Suprapubic skin (tissue), 4 donors: ENCODE measurements around the gene CDH13. TPM values are rescaled to one million over a fixed set of nuclear protein-coding genes. Genes with fewer than 3 reads are reported as not detected.

ENCODE experiments used
- DNase-seq, 2 donors: peaks; one replicate each; pipeline ENCODE4 v3.0.0-alpha.2; 2019; ENCODE audit warnings: low spot score in 2 of 2
- H3K27ac ChIP-seq: fragments of 200-600 bp; sonication (generic); one replicate; pipeline ENCODE4 v1.5.1; 2019
- H3K27me3 ChIP-seq: fragments of 200-600 bp; sonication (generic); one replicate; pipeline ENCODE4 v1.5.1; 2019
- H3K36me3 ChIP-seq: fragments of 200-600 bp; sonication (generic); one replicate; pipeline ENCODE4 v1.5.1; 2019
- H3K4me1 ChIP-seq: fragments of 200-600 bp; sonication (generic); one replicate; pipeline ENCODE4 v1.5.1; 2019
- H3K4me3 ChIP-seq: fragments of 200-600 bp; sonication (generic); one replicate; pipeline ENCODE4 v1.5.1; 2019; ENCODE audit warnings: mild to moderate bottlenecking
- H3K9me3 ChIP-seq: fragments of 200-600 bp; sonication (generic); one replicate; pipeline ENCODE4 v1.5.1; 2019
- EP300 ChIP-seq: sonication (generic); formaldehyde crosslinking; IDR thresholded peaks from one replicate; pipeline ENCODE4 v1.6.1; 2017; ENCODE audit warnings: antibody characterized with exemption
- POLR2A ChIP-seq, 2 donors: fragments of 450-650 bp; IDR thresholded peaks; one replicate each; pipeline ENCODE4 v1.6.1; 2017; ENCODE audit warnings: antibody characterized with exemption in 2 of 2, mild to moderate bottlenecking in 2 of 2, moderate library complexity in 2 of 2
- POLR2AphosphoS5 ChIP-seq, 3 donors: sonication (generic); formaldehyde crosslinking; IDR thresholded peaks; one replicate each; pipeline ENCODE4 v1.6.1; 2017; ENCODE audit warnings: antibody characterized with exemption in 3 of 3
- WGBS: methylation state at CpG from one replicate; pipeline ENCODE4 v1.1.5; 2018; 5-methylcytosine and 5-hydroxymethylcytosine counted together
- total RNA-seq, 4 donors: library from RNA; depleted of rRNA; stranded (reverse); fragments of >200 nt; gene quantifications; one replicate each; pipeline ENCODE4 v1.1.0, GENCODE V29; 2016
- TF ChIP-seq, protein P1 (sequence below), 2 donors: fragments of 200-600 bp in 1 of 2; fragments of 450-650 bp in 1 of 2; sonication (generic) in 1 of 2; IDR thresholded peaks; one replicate each; pipeline ENCODE4 v1.5.1; 2016 to 2019; ENCODE audit warnings: antibody characterized with exemption in 2 of 2, mild to moderate bottlenecking in 1 of 2, moderate library complexity in 1 of 2

The CDH13 gene
- total RNA-seq, 4 donors from 2014 or later, result 90.4 to 176 (median 139) TPM

DNA sequence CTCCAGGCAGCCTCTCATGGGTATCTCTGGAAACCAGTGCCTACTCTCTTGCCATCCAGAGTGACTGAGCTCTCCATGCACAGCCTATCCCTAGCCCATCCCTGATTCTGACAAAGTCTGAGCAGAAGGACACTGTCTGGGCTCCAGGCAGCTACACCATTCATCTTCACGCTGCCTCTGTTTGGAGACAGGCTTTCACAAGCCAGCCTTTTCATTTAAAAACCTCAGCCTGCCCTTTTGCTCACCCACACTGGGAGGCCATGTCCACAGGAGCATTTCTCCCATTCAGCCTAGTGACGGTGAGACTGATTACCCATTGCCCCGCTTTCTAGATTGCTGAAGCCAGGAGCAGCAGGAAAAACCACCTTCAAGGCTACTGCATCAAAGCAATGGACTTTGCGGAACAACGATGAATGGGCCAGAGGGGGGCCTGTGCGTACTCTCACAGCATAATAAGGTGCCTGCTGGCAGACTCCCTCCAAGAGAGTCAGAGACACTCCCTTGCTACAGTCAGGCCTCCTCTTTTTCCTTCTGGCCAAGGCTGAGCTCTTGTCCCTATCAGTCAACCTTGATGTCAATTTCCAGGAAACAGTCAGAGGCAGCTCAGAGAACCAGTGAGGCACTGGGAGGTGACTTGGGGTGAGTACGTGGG lies 24.7 kb upstream of the CDH13 start:
- Histone ChIP-seq H3K27ac (no peak overlapping the region), H3K9me3 (no peaks in the 10 kb centered on the region), H3K4me3 (no peak overlapping the region), H3K36me3 (no peaks in the 10 kb centered on the region), H3K4me1 (no peaks in the 10 kb centered on the region), H3K27me3 (no peaks in the 10 kb centered on the region)
- TF ChIP-seq POLR2A (IDR thresholded peaks at IDR 0.05), result no peak
- TF ChIP-seq EP300, result no peak
- no peak for TF ChIP-seq POLR2AphosphoS5 (IDR thresholded peaks at IDR 0.05)
- TF ChIP-seq, protein P1, sequence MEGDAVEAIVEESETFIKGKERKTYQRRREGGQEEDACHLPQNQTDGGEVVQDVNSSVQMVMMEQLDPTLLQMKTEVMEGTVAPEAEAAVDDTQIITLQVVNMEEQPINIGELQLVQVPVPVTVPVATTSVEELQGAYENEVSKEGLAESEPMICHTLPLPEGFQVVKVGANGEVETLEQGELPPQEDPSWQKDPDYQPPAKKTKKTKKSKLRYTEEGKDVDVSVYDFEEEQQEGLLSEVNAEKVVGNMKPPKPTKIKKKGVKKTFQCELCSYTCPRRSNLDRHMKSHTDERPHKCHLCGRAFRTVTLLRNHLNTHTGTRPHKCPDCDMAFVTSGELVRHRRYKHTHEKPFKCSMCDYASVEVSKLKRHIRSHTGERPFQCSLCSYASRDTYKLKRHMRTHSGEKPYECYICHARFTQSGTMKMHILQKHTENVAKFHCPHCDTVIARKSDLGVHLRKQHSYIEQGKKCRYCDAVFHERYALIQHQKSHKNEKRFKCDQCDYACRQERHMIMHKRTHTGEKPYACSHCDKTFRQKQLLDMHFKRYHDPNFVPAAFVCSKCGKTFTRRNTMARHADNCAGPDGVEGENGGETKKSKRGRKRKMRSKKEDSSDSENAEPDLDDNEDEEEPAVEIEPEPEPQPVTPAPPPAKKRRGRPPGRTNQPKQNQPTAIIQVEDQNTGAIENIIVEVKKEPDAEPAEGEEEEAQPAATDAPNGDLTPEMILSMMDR (IDR thresholded peaks at IDR 0.05), result no peak
- WGBS, result 86% methylated on average over 7 of the region's 7 CpGs
- DNase-seq, result no peak

DNA sequence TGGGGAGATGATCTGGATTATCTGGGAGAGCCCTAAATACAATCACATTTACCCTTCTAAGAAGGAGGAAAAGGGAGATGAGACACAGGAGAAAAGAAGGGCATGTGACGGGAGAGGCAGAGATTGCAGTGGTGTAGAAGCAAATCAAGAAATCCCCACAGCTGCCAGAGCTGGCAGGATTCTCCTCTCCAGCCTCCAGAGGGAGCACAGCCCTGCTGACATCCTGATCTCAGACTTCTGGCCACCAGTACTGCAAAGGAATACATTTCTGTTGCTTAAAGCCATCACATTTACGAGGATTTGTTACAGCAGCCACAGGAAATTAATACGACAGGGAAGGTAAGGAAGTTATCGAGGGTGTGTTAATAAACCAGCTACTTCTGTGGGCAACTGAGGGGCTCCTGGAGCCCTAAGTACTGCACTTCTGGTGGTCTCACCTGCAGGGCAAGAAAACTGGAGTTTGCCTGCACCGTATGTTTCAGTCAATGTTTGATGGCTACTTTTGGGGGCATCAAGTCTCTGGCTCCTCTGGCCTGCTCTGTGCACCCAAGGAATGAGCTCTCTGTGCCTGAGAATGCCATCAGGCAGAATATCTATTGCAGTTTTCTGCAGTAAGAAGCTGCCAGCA lies 22.9 kb upstream of the CDH13 start:
- no peak for TF ChIP-seq POLR2AphosphoS5 (IDR thresholded peaks at IDR 0.05)
- TF ChIP-seq, protein P1 (IDR thresholded peaks at IDR 0.05), result peak in 1 of 2 donors; percentile 66
- no peak for TF ChIP-seq POLR2A (IDR thresholded peaks at IDR 0.05)
- TF ChIP-seq EP300, result no peak
- Histone ChIP-seq H3K4me3 (no peak overlapping the region), H3K9me3 (no peaks in the 10 kb centered on the region), H3K36me3 (no peaks in the 10 kb centered on the region), H3K4me1 (no peaks in the 10 kb centered on the region), H3K27ac (no peak overlapping the region), H3K27me3 (no peaks in the 10 kb centered on the region)
- 12% methylated on average over 5 of the region's 5 CpGs for WGBS
- DNase-seq, result no peak

DNA sequence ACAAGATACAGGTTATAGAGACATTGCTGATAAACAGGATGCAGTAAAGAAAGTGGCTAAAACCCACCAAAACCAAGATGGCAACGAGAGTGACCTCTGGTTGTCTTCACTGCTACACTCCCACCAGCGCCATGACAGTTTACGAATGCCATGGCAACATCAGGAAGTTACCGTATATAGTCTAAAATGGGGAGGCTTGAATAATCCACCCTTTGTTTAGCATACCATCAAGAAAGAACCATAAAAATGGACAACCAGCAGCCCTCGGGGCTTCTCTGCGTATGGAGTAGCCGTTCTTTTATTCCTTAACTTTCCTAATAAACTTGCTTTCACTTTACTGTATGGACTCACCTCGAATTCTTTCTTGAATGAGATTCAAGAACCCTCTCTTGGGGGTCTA lies 21.7 kb upstream of the CDH13 start:
- H3K27ac ChIP-seq, result no peak overlapping the region
- TF ChIP-seq POLR2A (IDR thresholded peaks at IDR 0.05) (no peak), POLR2AphosphoS5 (IDR thresholded peaks at IDR 0.05) (no peak), EP300 (no peak)
- TF ChIP-seq, protein P1 (IDR thresholded peaks at IDR 0.05), result no peak
- H3K36me3 ChIP-seq, result no peaks in the 10 kb centered on the region
- 83% methylated on average over 8 of the region's 8 CpGs for WGBS
- DNase-seq, result no peak
- no peaks in the 10 kb centered on the region for H3K9me3 ChIP-seq
- no peaks in the 10 kb centered on the region for H3K27me3 ChIP-seq
- no peak overlapping the region for H3K4me3 ChIP-seq
- no peaks in the 10 kb centered on the region for H3K4me1 ChIP-seq

DNA sequence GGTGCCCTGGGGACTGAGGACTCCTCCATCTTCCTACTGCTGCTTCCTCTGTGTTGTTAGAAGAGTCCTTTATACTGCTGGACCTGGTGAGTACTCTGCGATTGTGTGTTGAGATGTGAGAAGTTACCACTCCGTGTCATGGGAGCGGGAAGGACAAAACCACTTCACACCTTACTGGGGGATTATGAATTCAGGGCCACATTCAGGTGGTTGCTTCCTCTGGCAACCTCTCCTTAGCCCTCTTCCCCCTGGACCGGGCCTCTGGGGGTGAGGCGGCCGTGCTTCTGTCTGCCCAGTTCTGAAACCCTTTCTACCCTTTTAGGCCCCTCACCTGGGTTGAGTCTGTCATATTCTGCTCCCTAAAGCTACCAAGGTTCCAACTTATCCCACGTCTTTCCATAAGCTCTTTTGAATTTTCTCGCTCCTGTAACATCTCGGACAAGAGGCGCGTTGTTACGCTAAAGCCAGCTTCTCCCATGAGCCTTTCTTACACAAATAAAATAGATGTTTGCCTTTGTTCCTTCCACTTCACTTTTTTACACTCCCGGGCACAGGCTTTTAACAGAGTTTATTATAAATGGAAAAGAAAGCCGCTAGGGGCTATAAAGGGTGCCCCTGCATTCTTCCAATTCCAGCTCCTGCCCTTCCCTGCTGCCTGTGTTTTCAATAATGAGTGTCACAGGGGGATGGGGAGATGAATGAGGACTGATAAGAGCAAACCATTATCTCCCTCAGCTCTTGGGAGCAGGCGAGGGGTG lies 20.7 kb upstream of the CDH13 start:
- Histone ChIP-seq H3K27me3 (no peaks in the 10 kb centered on the region), H3K4me1 (no peaks in the 10 kb centered on the region), H3K4me3 (no peak overlapping the region), H3K27ac (no peak overlapping the region), H3K36me3 (no peaks in the 10 kb centered on the region), H3K9me3 (no peaks in the 10 kb centered on the region)
- TF ChIP-seq POLR2AphosphoS5 (IDR thresholded peaks at IDR 0.05), result no peak
- TF ChIP-seq POLR2A (IDR thresholded peaks at IDR 0.05), result no peak
- TF ChIP-seq, protein P1 (IDR thresholded peaks at IDR 0.05), result no peak
- no peak for TF ChIP-seq EP300
- 77% methylated on average over 15 of the region's 15 CpGs for WGBS
- no peak for DNase-seq

DNA sequence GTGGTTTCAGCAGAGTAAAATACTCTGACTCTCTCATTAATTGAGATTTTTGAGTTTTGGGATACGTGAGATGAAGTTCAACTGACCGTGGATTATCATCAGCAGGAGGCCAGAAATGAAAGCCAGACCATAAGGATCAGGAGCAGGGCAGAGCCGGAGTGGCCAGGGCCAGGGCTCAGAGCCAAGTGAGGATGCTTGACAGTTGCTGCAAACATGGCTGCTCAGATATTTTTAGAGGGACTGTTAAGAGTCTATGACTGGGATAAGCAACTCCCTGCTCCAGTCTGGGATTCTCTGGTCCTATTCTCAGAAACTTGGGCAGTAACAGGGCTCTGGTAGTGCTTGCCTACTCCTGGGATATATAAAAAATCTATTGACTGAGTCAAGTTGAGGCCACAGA lies 17.6 kb upstream of the CDH13 start:
- 86% methylated on average over 3 of the region's 3 CpGs for WGBS

More for the DNA sequence above, 17.6 kb upstream of the CDH13 start:
- H3K4me3 ChIP-seq, result no peak overlapping the region
- H3K36me3 ChIP-seq, result no peaks in the 10 kb centered on the region
- H3K27ac ChIP-seq, result no peak overlapping the region
- TF ChIP-seq POLR2AphosphoS5 (IDR thresholded peaks at IDR 0.05) (no peak), EP300 (no peak), POLR2A (IDR thresholded peaks at IDR 0.05) (no peak)
- TF ChIP-seq, protein P1 (IDR thresholded peaks at IDR 0.05), result no peak
- DNase-seq, result no peak
- no peaks in the 10 kb centered on the region for H3K4me1 ChIP-seq
- no peaks in the 10 kb centered on the region for H3K27me3 ChIP-seq
- H3K9me3 ChIP-seq, result no peaks in the 10 kb centered on the region
